Stimulated activated CD4-positive, alpha-beta T cell treated with anti-CD3 and anti-CD28 coated beads, Interleukin-15, amount 100 ng/mL, for 1 hour (primary cell): Measurements from ENCODE around the gene RBM19.
"Not testable (repeated sequence)": the region's sequence is repeated elsewhere in the genome, so short reads cannot be mapped to it uniquely, and the experiment has no call there.

ENCODE experiments used
- DNase-seq, 2 donors: peaks; one replicate each; pipeline ENCODE4 v3.0.0-alpha.2; 2020; ENCODE audit warnings: low read depth in 1 of 2, low spot score in 1 of 2

RBM19 gene, protein sequence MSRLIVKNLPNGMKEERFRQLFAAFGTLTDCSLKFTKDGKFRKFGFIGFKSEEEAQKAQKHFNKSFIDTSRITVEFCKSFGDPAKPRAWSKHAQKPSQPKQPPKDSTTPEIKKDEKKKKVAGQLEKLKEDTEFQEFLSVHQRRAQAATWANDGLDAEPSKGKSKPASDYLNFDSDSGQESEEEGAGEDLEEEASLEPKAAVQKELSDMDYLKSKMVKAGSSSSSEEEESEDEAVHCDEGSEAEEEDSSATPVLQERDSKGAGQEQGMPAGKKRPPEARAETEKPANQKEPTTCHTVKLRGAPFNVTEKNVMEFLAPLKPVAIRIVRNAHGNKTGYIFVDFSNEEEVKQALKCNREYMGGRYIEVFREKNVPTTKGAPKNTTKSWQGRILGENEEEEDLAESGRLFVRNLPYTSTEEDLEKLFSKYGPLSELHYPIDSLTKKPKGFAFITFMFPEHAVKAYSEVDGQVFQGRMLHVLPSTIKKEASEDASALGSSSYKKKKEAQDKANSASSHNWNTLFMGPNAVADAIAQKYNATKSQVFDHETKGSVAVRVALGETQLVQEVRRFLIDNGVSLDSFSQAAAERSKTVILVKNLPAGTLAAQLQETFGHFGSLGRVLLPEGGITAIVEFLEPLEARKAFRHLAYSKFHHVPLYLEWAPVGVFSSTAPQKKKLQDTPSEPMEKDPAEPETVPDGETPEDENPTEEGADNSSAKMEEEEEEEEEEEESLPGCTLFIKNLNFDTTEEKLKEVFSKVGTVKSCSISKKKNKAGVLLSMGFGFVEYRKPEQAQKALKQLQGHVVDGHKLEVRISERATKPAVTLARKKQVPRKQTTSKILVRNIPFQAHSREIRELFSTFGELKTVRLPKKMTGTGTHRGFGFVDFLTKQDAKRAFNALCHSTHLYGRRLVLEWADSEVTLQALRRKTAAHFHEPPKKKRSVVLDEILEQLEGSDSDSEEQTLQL

DNA sequence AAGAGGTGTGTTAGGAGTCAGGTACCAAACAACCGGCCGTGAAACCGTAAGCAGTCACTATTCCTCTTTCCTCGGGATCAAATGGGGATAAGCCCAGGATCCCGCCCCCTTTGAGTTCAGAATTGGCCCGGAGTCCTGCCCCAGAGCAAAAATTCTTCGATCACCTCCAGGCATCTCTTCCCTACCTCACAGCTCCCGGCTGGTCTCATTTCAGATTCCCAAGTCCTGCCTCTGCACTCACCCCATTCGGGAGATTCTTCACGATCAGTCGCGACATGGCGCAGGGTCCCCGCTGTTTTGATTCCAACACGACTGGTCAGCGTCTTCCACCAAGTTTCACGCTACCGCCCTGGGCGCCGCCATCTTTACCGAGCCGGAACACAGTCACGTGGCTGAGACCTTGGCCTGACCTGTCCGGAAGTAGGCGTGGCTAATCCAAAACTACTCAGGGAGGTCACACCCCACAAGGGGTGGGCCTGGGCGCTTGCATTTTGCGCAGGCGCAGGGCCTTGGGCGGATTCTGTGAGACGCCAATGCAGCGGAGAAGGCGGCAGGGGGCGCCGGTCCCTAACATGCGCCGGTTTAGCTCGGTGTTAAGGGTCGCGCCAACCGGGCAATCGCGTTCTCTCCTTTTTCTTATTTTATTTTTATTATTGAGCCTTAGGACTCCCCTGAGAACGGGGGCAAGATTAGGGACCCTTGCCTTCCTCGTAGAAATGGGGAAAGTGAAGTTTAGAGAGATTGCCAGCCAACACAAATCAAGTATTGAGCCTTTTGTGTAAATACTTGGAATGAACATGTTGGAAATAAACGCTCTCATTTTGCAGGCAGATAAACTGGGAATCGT lies at the start of gene RBM19:
RBM19 (minus strand) TSS at position 375 of the 847 bp plus-strand sequence; CDS start at position 277, 98 bp downstream.
- peak; percentile 94 to 95 for DNase-seq

- DNase-seq: no peak
Observed at GRCh38 chr12:114015851-114016250, 49.7 kb upstream of the RBM19 start.

DNA sequence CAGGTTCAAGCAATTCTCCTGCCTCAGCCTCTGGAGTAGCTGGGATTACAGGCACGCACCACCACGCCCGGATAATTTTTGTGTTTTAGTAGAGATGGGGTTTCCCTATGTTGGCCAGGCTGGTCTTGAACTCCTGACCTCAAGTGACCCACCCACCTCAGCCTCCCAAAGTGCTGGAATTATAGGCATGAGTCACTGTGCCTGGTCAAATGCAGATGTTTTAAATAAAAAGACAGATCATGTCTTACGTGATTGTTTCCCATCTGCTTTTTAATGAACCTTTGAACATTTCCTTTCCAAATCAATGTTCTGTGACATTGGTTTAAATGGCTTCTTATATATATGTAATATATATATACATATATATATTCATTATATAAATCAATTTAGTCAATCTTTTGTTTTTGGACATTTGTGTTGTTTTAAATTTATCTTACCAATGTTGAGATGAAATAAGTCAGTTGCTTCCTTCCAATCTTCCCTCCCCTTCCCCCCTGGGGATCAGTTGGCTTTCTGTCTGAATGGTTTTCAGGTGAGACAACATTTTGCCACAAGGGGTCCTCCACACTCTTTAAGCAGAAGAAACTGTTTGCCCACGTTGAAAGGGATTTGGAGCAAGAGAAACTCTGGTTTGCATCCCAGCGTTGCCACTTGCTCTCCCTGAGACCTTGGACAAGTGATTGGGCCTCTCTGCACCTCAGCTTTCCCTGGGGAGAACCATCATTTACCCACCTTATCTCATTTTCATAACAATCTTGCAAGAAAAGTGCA lies 47.6 kb upstream of the RBM19 start:
- no peak for DNase-seq

- DNase-seq: no peak
Observed at GRCh38 chr12:114012744-114013431, 46.8 kb upstream of the RBM19 start.

- no peak for DNase-seq
Observed at GRCh38 chr12:114011711-114012110, 45.6 kb upstream of the RBM19 start.

DNA sequence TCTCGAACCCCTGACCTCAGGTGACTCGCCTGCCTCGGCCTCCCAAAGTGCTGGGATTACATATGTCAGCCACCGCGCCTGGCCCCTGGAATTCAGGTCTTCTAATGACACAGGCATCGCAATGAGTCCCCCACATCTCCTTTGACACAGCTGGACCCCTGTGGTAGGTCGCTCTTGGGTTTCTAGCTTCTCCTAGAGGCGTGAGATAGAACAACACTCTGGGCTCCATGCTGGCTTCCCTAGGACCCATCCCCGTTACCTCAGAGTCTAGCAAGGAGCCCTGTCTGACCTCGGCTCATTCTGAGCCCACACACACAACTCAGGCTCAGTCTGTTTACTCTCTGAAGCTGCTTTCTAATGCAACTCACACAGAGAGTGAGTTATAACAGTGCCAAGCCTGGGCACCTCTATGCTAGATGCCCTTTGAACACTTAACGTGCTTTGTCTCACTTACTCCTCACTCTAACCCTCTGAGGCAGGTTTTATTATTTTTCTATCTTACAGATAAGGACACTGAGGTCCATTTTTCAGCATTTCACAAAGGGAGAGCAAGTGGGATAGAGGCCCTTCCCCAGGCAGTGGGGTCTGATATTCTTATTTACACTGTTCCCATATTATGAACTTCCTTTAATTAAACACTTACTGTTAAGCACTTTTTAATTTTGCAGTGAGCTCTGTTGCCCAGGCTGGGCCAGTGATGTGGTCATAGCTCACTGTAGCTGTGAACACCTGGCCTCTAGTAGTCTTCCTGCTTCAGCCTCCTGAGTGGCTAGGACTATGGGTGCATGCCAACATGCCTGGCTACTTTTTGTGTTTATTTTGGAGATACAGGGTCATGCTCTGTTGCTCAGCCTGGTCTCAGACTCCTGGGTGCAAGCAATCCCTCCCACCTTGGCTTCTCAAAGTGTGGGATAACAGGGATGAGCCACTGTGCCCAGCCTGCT lies 40.6 kb upstream of the RBM19 start:
- no peak for DNase-seq

- DNase-seq: no peak
Observed at GRCh38 chr12:114004402-114004801, 38.3 kb upstream of the RBM19 start.

DNA sequence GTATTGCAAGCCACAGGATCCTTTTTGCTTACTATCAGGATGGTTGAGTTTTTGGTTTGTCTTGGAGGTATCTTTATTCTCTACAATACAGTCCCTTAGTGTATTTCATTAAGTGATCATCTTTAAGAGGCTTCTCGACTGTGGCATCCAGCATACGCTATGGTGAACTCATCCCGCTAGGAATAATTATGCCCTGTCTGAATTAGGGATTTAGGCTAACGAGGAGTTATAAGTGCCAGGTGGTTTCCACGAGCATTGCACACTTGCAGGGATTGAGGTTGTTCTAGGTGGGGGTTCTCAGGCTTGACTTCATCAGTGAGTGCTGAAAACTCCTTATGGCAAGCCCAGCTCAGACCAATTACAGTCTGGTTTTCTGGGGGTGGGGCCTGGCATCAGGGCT lies 37.2 kb upstream of the RBM19 start:
- no peak for DNase-seq

- no peak for DNase-seq
Observed at GRCh38 chr12:114001511-114002340, 35.6 kb upstream of the RBM19 start.

DNA sequence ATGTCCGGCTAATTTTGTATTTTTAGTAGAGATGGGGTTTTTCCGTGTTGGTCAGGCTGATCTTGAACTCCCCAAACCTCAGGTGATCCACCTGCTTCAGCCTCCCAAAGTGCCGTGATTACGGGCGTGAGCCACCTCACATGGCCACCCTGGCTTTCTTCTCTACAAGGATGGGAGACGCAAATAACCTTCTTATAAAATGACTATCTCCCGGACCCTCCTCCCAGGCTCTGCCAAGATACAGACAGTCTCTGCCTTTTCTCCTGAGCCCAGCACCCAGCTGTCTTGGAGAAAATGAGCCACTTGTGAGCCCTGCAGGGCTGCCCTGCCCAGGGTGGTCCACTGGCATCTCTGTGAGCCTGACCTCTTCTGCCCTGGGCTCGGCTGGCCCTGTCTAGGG lies 34.7 kb upstream of the RBM19 start:
- DNase-seq: no peak

DNA sequence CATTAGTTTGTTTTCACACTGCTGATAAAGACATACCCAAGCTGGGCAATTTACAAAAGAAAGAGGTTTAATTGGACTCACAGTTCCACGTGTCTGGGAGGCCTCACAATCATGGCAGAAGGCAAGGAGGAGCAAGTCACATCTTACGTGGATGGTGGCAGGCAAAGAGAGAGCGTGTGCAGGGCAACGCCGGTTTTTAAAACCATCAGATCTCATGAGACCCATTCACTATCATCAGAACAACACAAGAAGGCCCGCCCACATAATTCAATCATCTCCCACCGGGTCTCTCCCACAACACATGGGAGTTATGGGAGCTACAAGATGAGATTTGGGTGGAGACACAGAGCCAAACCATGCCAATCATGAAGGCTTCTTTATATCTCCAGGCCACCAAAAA lies 34.1 kb upstream of the RBM19 start:
- not testable (repeated sequence) for DNase-seq

DNA sequence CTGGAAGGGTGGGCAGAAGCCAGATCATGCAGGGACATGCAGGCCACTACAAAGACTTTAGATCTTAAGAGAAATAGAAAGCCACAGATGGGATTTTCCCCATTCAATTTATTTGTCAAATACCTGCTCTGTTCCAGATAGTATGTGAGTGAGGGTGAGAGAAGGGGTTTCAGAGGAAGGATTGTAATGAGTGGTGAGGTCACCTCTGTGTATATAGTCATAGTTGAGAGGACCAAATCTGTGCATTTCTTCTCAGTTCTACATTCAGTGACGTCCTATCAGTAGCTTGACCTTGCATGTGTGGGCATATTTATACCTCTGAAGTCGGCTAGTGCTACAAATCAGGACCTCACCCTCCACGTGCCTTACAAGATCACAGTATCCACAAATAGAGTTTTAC lies 31.2 kb upstream of the RBM19 start:
- DNase-seq: no peak

DNA sequence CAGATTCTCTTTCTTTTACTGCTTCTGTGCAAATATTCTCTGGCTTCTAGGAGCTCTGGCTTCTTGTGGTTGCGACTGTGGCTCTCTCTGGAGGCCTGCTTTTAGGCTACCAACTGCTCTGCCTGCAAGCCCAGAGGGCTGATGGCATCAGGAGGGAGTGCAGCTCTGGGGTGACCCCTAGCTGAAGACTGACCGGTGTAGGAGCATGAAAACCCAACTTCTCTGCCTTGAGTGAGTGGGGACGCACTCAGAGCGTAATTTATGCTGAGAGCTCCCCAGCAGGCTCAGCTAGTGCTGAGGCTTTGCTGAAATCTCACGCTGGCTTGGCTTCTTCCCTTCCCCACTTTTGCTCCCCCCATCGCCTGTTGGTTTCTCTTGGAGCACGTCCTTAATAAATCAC lies 29.9 kb upstream of the RBM19 start:
- DNase-seq: no peak

DNA sequence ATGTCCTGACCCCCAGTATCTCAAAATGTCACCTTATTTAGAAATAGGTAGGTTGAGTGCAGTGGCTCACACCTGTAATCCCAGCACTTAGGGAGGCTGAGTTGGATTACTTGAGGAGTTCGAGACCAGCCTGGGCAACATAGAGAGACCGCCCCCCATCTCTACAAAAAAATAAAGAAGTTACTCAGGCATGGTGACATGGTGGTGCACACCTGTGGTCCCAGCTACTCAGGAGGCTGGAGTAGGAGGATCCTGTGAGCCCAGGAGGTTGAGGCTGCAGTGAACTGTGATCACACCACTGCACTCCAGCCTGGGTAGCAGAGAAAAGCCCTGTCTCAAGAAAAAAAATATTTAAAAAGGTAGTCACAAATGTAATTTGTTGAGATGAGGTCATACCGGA lies 27.9 kb upstream of the RBM19 start:
- no peak for DNase-seq

DNA sequence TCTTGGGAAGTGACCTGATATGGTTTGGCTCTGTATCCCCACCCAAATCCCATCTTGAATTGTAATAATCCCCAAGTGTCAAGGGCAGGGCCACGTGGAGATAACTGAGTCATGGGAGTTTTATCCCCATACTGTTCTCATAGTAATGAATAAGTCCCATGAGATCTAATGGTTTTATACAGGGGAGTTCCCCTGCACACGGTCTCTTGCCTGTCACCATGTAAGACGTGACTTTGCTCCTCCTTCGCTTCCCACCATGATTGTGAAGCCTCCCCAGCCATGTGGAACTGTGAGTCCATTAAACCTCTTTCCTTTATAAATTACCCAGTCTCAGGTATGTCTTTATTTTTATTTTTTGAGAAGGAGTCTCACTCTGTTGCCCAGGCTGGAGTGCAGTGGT lies 26.6 kb upstream of the RBM19 start:
- not testable (repeated sequence) for DNase-seq

- DNase-seq: no peak
Observed at GRCh38 chr12:113991224-113992044, 25.3 kb upstream of the RBM19 start.
